Measurements from ENCODE around the gene PDIA4. TPM values are rescaled to one million over a fixed set of nuclear protein-coding genes. Genes with fewer than 3 reads are reported as not detected.

PDIA4 gene
- 315 and 354 TPM in 2 replicates for total RNA-seq

DNA sequence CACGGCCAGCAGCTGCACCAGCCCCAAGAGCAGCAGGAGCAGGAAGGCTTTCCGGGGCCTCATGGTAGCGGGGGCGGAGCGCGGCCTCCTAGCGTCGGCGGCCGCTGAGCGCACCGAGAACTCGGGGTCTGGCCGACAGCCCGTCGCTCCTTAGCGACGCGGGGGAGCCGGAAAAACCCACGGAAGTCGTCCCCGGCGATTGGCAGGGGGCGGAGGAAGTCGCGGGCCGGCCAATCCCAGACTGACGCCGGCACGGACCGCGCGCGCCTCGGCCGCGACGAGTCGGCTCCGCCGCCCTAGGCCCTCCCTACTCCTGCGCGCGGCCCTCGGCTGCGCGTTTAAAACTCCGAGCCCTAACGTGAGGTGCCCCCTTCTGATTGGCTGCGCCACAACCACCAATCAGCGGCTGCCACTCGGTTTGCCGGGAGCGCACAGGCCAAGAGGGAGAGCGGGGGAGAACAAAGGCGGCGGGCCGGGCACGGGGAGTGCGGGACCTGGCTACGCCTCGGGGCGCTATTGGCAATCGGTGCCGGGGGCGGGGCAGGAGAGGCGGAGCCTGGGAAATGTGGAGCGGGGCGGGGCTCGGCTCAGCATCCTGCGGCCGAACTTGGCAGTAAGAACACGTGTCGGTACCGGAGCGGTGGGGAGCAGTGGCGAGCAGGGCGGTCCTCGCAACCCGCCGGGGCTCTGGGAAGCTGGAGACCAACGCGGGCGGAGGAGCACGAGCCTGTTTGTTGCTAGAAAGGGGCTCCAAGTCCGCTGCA lies at the start of gene PDIA4:
TSS of gene PDIA4 (minus strand) at position 160 of the 764 bp plus-strand sequence. CDS start at position 63, 97 bp downstream.

Other genes starting within 250 kb of the PDIA4 start
- 4.3 and 16.6 TPM in 2 replicates for gene EZH2, start 144.2 kb downstream of the PDIA4 start, total RNA-seq
- 4.2 and 7.1 TPM in 2 replicates for gene ZNF786, start 62.2 kb upstream of the PDIA4 start, total RNA-seq
- 4.1 and 7.4 TPM in 2 replicates for gene ZNF425, start 97.8 kb upstream of the PDIA4 start, total RNA-seq
- gene ZNF398, start 118.9 kb upstream of the PDIA4 start, total RNA-seq = 8.3 and 9.3 TPM in 2 replicates
- gene ZNF282, start 167.0 kb upstream of the PDIA4 start, total RNA-seq = 21.5 and 25.3 TPM in 2 replicates
- gene ZNF212, start 211.1 kb upstream of the PDIA4 start, total RNA-seq = 5.1 and 6.5 TPM in 2 replicates
- 9.3 and 19.0 TPM in 2 replicates for gene ZNF783, start 233.7 kb upstream of the PDIA4 start, total RNA-seq